ENCODE data around the gene CCZ1.
A peak's percentile ranks its signal among the peaks of the same experiment; 100 is the strongest.
"Not testable (repeated sequence)": the region's sequence is repeated elsewhere in the genome, so short reads cannot be mapped to it uniquely, and the experiment has no call there.

CCZ1 gene

DNA sequence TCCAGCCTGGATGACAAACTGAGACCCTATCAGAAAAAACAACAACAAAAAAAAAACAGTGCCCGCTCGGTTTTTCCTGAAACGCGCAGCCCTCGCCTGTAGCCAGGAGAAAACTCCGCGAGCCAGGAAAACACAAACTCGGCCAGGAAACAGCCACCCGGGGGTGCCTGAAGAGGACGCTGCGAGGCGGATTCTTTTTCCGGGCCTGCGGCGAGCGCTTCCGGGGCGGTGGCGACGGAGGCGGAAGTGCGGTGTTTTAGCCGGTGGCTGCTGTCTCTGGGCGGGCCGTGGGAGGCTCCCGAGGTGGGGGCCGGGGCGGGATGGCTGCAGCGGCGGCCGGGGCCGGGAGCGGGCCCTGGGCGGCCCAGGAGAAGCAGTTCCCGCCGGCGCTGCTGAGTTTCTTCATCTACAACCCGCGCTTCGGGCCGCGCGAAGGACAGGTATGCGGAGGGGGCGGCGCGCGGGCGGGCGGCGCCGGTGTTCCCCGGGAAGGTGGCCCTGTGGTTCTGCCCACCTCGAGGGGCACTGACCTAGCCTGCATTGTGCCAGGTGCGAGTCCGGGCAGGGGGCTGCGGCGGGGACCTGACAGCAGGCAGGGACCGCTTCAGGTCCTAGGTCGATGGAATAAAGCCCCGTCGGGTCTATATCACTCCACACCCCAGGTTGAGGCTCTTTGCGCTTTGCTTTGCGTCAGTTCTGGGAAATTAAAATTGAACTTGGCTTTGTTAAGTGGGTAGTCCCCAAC is at the start of gene CCZ1:
Gene CCZ1 (plus strand): TSS at position 254 of the 745 bp plus-strand sequence. CDS start 67 bp downstream, at position 321.
- DNase-seq = peak; percentile 74

DNA sequence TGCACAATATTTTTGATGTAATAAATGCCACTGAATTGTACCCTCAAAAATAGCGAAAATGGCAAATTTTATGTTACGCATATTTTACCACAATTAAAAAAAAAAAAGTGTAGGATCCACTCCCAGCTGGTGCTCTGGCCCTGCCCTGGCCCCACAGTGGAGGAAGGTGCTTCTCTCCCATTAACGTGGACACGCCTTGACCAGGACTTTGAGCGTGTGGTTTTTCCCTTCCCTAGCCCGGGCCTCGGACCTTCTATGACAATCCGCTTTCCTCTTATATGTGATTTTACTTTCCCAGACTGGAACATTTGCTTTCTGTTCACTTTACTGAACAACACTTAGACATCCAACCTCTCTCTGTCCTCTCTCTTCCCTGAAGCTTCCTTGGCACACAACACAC is 47.6 kb upstream of the CCZ1 start:
- DNase-seq = no peak

DNA sequence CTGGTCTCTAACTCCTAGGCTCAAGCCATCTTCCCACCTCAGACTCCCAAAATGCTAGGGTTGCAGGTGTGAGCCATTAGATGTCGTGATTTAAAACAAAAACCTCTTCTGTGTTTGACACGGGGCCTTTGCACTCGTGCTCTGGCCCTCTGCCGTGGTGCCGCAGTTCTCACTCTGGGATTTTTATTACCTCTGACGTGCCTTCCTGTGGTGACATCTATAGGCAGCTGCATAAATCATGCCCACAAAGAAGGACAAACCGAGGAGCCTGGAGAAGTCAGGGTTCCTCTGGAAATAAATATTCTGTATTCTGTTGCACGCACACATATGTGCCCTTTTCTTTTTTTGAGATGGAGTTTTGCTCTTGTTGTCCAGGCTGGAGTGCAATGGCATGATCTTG is 43.8 kb upstream of the CCZ1 start:
- DNase-seq = no peak

DNA sequence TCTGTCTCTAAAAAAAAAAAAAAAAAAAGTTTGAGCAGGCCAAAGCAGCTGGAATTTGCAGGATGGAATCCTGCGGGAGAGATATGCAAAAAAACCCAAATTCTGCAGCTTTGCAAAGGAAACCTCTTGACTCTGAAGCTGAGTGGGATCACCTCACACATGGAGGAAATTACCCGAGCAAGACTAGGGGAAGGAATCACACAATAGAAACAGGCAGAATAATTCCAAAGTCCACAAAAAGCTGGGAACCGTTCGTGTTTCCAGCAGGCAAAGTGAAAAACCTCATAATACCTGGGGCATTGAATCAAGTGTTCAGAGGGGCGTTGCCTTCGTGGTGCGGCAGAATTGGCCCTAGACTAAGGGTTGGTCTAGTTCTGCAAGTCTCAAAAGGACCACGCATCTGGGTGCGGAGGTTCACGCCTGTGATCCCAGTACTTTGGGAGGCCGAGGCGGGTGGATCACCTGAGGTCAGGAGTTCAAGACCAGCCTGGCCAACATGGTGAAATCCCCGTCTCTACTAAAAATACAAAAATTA is 41.4 kb upstream of the CCZ1 start:
- DNase-seq = not testable (repeated sequence)

DNA sequence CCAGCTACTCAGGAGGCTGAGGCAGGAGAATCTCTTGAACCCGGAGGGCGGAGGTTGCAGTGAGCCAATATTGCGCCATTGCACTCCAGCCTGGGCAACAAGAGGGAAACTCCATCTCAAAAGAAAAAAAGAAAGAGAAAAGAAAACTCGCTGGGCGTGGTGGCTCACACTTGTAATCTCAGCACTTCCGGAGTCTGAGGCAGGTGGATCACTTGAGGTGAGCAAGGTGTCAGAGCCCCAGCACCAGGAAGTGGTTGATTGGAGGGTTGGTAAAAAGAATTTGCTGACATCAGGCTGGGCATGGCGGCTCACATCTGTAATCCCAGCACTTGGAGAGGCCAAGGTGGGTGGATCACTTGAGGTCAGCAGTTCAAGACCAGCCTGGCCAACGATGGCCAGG is 40.0 kb upstream of the CCZ1 start:
- DNase-seq = peak; percentile 81

DNA sequence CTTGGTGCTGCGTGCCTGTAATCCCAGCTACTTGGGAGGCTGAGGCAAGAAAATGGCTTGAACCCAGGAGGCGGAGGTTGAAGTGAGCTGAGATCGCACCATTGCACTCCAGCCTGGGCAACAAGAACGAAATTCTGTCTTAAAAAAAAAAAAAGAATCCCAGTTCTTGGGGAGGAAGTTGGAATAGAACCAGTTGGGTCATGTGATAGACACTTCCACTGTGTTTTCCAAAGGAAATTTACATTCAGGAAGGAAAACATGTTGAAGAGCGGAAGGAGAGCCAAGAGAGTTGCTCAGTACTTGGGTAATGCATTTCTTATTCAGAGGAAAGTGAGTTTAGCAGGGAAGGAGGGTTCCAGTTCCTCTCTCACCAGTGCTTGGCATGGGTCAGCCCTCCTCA is 37.3 kb upstream of the CCZ1 start:
- DNase-seq = not testable (repeated sequence)

DNA sequence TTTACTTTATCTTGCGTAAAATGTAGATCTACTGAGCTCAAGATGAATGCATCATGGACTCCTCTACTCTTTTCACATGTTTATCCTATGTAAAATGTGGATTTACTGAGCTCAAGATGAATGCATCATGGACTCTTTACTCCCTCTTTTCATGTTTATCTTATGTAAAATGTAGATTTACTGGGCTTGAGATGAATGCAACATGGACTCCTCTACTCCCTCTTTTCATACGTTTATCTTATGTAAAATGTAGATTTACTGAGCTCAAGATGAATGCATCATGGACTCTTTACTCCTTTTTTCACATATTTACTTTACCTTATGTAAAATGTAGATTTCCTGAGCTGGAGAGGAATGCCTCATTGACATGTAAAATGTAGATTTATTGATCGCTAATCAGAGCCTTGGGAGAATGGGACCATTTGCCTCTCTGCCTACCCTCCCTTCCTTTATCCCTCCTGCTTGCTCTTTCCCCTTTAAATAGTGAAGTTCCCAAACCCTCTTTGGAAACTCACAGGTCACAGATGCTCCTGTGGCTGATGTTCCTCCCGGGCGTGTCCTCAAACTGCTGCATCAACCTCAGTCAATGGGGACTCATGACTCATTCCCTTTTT is 35.7 kb upstream of the CCZ1 start:
- DNase-seq = not testable (repeated sequence)

DNA sequence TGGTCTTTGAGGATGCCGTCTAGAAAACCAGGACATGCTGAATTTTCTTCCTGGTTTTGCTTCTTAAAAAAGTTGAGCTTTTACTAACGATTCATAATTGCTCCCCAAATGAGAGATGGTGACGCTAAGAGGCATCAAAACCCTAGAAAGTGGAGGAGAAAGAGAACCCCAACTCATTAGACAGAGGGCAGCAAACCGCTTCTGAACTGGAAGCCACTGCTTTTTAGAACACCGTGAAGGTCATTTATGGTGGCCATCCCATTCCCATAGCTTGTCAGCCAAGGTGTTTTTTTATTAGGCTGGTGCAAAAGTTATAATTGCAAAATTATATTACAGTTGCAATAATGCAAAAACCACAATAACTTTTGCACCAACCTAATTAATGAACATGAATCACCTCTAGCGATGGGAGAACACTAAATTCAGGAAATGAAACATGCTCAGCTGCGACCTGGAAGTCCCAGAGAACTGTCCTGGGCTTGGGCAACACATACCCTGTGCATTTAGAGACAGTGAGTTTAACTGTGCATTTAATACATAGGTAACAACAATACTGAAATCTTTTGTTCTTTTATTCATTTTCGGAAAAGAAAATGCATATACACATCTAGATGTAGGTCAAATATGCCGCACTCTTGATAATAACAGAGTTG is 33.1 kb upstream of the CCZ1 start:
- DNase-seq = not testable (repeated sequence)

DNA sequence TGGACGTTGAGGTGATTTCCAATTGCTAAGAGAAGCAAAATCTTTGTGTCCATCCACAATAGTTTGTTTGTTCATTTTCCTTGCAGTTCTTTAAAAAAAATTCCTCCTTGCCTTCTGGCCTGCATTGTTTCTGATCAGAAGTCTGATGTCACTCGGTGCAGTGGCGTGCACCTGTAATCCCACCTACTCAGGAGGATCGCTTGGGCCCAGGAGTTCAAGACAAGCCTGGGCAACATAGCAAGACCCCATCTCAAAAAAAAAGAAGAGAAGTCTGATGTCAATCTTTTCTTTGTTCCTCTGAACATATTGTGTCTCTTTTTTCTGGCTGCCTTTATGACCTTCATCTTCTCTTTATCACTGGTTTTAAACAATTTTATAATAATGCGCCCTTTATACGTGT is 31.5 kb upstream of the CCZ1 start:
- DNase-seq = no peak

DNA sequence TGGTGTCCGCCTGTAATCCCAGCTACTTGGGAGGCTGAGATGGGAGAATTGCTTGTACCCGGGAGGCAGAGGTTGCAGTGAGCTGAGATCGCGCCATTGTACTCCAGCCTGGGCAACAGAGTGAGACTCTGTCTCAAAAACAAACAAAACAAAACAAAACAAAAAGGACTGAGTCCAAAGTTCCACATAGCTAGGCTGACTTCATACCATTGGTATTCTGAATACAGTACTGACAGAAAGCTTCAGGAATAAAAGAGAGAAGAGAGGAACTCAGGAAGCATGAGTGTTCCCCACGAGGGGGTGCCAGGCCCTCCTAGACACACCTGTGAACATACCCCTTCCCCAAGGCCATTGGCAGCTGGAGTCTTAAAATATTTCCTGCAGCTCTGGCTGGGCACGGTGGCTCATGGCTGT is 29.6 kb upstream of the CCZ1 start:
- not testable (repeated sequence) for DNase-seq

DNA sequence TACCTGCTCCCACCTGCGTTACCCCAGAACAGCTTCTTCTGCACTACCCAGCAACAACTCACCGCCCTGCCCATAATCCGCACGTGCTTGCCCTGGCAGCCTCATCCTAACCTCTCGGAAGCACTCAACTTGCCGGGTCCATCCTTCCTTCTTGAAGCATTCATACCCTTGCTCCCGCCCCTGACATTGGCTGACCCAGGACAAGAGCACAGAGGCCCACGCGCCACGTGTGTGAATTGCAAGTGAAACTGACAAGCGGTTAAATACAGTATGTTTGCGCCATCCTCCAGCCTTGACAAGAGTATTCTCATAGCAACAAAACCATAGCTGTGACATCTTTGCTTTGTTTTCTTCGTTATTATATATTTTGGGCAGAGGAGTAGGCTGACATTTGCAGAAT is 28.8 kb upstream of the CCZ1 start:
- no peak for DNase-seq

DNA sequence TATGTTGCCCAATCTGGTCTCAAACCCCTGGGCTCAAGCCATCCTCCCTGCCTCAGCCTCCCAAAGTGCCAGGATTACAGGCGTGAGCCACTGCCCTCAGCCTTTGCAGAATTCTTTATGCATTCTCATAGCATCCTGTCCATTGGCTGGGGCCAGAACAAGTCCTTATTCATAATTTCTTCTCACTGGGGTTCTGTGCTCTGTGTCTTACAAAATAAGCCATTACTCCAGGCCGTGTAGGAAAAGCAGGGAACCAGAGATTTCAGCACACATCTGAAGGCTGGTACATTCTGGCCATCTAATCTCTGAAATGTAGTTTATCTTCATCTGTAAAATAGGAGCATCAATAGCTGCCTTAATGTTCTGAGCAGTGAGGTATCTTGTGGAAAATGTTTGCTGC is 28.2 kb upstream of the CCZ1 start:
- no peak for DNase-seq

DNA sequence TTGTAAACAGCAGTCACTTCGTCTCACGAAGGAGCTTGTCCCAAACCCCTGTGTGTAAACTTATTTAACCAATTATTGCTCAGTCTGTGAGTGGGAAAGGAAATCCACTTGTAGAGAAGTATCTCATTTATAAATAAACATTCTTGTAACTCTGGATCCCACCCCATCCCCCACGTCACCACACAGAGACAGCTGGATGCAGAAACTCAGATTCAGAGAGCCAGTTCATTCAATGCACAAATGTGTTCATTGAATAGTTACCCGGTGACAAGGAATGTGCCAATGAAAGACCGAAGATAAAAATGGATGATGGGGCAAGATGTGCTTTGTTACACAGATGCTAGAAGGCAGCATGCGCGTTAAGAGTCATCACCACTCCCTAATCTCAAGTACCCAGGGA is 26.2 kb upstream of the CCZ1 start:
- no peak for DNase-seq

DNA sequence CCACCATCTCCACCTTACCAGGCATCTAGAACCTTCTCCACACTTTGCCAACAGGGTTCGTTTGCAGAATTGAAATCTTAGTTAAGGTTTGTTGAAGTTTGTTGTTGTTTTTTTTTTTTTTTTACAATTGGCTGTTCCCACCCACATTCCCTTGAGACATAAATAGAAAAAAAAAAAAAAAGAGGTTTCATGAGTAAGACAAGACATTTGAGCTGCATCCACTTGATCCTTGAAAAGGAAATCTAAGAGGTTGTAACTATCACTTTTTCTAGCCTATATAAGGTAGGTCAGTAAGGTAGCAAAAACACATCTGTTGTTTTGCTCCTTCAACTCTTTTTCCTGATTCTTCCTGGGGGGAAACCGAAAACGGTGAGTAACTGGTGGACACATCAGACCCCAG is 18.9 kb upstream of the CCZ1 start:
- DNase-seq = not testable (repeated sequence)

DNA sequence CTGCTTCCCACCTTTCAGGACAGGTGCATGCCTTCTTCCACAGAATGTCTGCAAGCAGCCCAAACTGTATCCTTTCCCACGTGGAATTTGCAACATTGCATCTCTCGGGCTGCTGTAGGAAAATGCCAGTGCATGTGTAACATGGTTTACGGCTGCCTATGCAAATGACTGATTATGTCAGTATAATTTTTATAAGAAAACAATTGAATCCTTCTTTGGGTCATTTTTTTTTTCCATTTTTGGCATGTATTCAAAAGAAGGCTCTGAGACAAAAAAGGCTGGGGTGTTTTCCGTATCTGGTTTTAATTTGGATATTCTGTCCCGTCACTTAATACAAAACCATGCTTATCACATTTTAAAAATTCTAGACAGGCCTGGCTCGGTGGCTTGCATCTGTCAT is 18.4 kb upstream of the CCZ1 start:
- DNase-seq = not testable (repeated sequence)

DNA sequence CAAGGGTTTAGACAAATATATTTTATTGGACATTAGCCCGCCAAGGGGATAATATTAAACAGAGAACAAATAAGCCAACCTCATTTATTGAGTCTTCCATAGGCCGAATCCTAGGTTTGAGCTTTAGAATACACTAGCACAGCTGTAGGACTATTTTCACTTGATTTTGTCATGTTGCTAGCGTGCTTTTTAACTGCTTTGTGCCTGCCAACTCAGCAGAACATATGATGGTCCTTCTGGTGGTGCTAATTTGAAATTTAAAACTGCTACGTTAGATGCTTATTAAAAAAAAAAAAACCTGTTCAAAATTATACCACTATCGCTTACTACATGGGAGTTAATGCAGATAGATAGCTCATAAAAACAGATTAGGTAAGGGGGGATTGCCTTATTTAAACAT is 14.1 kb upstream of the CCZ1 start:
- not testable (repeated sequence) for DNase-seq

DNA sequence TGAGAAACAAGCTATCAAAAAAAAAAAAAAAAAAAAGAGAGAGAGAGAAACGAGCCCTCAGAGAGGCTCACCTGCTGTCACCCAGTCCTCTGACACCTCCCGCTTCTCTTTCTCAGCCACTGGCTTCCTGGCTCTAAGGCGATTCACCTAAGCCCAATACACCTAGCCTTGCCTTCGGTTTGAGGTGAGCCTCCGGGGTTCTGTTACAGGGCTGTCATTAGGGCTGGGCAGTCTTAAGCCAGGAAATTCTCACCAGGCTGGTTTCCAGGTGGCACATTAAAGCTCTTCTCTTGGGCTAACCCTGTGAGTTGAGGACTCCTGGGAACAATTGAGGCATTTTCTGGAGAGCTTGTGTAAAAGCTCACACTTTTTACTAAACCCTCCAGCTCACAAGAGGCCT is 10.5 kb upstream of the CCZ1 start:
- DNase-seq = not testable (repeated sequence)

DNA sequence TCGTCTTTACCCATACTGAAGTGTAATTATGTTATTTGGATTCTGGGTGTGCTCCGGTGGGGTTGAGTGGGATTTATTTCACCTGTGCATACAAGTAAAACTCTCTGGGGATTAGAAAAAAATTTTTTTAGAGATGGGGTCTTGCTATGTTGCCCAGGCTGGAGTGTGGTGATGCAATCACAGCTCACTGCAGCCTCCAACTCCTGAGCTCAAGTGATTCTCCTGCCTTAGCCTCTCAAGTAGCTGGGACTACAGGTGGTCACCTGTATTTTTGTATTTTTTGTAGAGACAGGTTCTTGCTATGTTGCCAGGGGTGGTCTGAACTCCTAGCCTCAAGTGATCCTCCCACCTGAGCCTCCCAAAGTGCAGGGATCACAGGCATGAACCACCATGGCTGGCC is 8.3 kb upstream of the CCZ1 start:
- not testable (repeated sequence) for DNase-seq

DNA sequence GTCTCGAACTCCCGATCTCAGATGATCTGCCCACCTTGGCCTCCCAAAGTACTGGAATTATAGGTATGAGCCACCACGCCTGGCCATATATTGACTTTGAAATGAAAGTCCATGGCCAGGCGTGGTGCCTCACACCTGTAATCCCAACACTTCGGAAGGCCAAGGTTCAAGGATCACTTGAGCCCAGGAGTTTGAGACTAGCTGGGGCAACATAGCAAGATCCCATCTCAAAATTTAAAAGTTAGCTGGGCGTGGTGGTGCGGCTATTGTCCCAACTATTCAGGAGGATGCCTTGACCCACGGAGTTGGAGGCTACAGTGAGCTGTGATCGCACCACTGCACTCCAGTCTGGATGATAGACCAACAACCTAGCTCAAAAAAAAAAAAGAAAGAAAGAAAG is 6.0 kb upstream of the CCZ1 start:
- no peak for DNase-seq

DNA sequence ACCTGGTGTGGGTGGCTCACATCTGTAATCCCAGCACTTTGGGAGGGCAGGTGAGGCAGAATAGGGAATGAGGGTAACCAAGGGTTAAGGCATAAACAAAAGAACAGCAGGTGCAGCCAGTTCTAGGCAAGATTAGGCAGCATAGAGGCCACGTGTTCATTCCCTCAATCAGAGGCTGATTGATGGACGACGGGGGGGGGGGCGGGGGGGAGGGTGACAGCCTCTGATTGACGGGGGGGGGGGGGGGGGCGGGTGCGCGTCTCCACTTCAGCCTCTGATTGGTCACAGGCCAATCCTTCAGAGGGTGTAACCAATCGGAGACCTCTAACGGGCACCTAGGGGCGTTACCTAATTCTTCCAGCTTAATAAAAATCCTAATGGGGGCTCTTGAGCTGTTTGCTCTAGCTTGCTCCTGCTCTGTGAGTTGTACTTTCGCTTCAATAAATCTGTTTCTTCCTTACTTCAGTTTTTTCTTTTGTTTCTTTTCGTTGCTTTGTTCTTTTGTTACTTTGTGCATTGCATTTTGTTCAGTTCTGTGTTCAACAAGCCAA is 1.1 kb upstream of the CCZ1 start:
- DNase-seq = not testable (repeated sequence)

DNA sequence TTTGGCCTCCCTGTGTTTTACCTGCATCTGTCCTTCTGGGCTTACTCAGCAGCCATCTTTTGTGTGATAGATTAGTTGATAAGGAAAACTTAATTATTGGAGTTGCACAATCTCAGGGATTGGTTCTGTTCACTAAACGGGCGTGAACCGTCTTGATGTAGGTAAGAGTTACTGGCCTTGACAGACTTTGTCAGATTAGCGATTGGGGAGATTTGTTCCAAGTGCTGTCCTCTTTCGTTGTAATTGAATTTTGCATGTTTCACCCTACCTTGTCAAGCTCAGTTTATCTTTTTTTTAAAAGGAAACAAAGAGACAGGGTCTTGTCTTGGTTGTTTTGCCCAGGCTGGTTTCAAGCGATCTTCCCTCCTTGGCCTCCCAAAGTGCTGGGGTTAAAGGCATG is 4.5 kb downstream of the CCZ1 start:
- not testable (repeated sequence) for DNase-seq

DNA sequence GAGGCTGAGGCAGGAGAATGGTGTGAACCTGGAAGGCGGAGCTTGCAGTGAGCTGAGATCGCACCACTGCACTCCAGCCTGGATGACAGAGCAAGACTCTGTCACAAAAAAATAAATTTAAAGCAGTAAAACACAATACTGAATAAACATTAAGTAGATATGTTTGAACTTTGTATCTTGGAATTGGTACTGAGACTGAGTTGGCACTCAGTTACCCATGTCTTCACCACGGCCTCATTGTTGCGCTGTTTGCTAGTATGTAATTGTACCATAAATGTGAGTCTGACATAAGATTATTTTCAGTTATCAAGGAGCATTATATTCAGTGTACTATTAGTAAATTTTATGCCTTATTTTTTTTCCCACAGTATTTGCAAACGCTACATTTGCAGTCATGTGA is 6.2 kb downstream of the CCZ1 start:
- not testable (repeated sequence) for DNase-seq

DNA sequence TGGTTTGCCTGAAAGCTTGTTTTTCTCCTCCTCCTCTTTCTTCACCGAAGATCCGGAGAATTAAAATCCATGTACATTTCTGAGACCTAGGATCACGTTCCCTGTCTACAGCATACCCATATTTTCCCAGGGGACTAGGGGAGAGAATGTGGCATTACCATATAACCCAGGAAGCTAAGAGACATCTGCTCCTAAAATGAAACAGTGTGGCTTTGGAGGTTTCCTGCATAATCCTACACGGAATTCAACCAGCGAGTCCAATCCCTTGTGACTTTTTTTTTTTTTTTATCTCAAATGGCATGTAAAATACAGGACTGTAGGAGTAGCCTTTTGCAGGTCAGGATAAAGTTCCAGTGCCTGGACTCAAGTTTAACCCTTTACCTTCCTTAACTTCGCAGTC is 10.3 kb downstream of the CCZ1 start:
- DNase-seq = not testable (repeated sequence)

DNA sequence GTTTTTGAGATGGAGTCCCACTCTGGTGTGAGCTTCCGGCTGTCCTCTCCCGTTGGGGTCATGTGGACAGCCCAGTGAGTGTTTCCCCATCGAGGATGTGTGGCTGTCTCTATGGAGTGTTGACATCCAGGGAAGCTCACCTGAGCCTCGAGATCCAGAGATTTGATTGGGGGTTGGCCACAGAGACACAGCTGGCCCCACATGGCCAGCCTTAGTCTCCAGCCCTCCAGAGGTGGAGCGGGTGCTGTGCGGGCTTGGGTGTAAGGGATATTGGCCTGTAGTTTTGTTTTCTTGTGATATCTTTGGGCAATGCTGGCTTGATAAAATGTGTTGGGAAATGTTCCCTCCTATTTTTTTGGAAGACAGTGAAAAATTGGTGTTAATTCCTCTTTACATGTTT is 18.0 kb downstream of the CCZ1 start:
- not testable (repeated sequence) for DNase-seq
